SK-N-SH treated with all-trans-retinoic acid at 6 μM for 48 hours (cell line): ENCODE data around the gene MGMT.

ENCODE experiments used
- ATAC-seq: fragments of 200-7000 bp; cut with Tn5 transposase; 3 replicates; pipeline ENCODE4 v1.9.1; 2020; ENCODE audit warnings: mild to moderate bottlenecking, moderate library complexity
- ARNTL ChIP-seq: fragments of 450-650 bp; formaldehyde crosslinking; IDR thresholded peaks from 2 replicates; pipeline ENCODE4 v1.5.0; 2020; ENCODE audit warnings: low read depth, mild to moderate bottlenecking, moderate library complexity, borderline replicate concordance
- BACH2 ChIP-seq: fragments of 250-450 bp; sonication (Bioruptor Pico); IDR thresholded peaks from 2 replicates; pipeline ENCODE4 v1.9.0; 2021; ENCODE audit warnings: mild to moderate bottlenecking, borderline replicate concordance
- CREB5 ChIP-seq: fragments of 250-450 bp; sonication (Bioruptor Pico); IDR thresholded peaks from 2 replicates; pipeline ENCODE4 v1.5.1; 2020; ENCODE audit warnings: low read depth, mild to moderate bottlenecking, moderate library complexity
- CSDC2 ChIP-seq: fragments of 250-450 bp; sonication (Bioruptor Pico); IDR thresholded peaks from 2 replicates; pipeline ENCODE4 v1.5.0; 2020; ENCODE audit warnings: mild to moderate bottlenecking, moderate library complexity
- CSRNP3 ChIP-seq: fragments of 250-450 bp; sonication (Bioruptor Pico); IDR thresholded peaks from 2 replicates; pipeline ENCODE4 v1.5.1; 2021; ENCODE audit warnings: mild to moderate bottlenecking, moderate library complexity
- ESRRG ChIP-seq: fragments of 250-450 bp; sonication (Bioruptor Pico); IDR thresholded peaks from 2 replicates; pipeline ENCODE4 v1.6.1; 2021; ENCODE audit warnings: mild to moderate bottlenecking
- GLIS3 ChIP-seq: fragments of 250-450 bp; sonication (Bioruptor Pico); IDR thresholded peaks from 2 replicates; pipeline ENCODE4 v1.5.0; 2020; ENCODE audit warnings: mild to moderate bottlenecking, moderate library complexity
- ISL1 ChIP-seq: fragments of 250-450 bp; sonication (Bioruptor Pico); IDR thresholded peaks from 2 replicates; pipeline ENCODE4 v2.1.2; 2022; ENCODE audit warnings: mild to moderate bottlenecking, moderate library complexity
- OSR1 ChIP-seq: fragments of 250-450 bp; sonication (Bioruptor Pico); IDR thresholded peaks from 2 replicates; pipeline ENCODE4 v1.8.0; 2022; ENCODE audit warnings: moderate library complexity, mild to moderate bottlenecking, inconsistent platforms
- PATZ1 ChIP-seq: fragments of 250-450 bp; sonication (Bioruptor Pico); IDR thresholded peaks from 2 replicates; pipeline ENCODE4 v1.8.0; 2020; ENCODE audit warnings: mild to moderate bottlenecking, moderate library complexity, borderline replicate concordance
- POU6F1 ChIP-seq: fragments of 250-450 bp; sonication (Bioruptor Pico); IDR thresholded peaks from 2 replicates; pipeline ENCODE4 v1.8.0; 2021; ENCODE audit warnings: low read depth, mild to moderate bottlenecking, moderate library complexity, borderline replicate concordance
- PPARA ChIP-seq: fragments of 250-450 bp; sonication (Bioruptor Pico); IDR thresholded peaks from 2 replicates; pipeline ENCODE4 v1.5.0; 2020; ENCODE audit warnings: mild to moderate bottlenecking, borderline replicate concordance
- RARB ChIP-seq: fragments of 250-450 bp; sonication (Bioruptor Pico); IDR thresholded peaks from 2 replicates; pipeline ENCODE4 v1.8.0; 2021; ENCODE audit warnings: mild to moderate bottlenecking, moderate library complexity
- SNAI2 ChIP-seq: fragments of 250-450 bp; sonication (Bioruptor Pico); IDR thresholded peaks from 2 replicates; pipeline ENCODE4 v1.5.0; 2020; ENCODE audit warnings: mild to moderate bottlenecking, moderate library complexity
- TCF4 ChIP-seq: fragments of 250-450 bp; sonication (Bioruptor Pico); IDR thresholded peaks from 2 replicates; pipeline ENCODE4 v1.8.0; 2021; ENCODE audit warnings: mild to moderate bottlenecking, moderate library complexity, borderline replicate concordance
- TOX ChIP-seq: fragments of 250-450 bp; sonication (Bioruptor Pico); IDR thresholded peaks from 2 replicates; pipeline ENCODE4 v1.8.0; 2021; ENCODE audit warnings: mild to moderate bottlenecking, moderate library complexity, borderline replicate concordance
- TSHZ2 ChIP-seq: fragments of 250-450 bp; sonication (Bioruptor Pico); IDR thresholded peaks from 2 replicates; pipeline ENCODE4 v1.5.0; 2020; ENCODE audit warnings: mild to moderate bottlenecking, moderate library complexity
- ZC3H10 ChIP-seq: fragments of 250-450 bp; sonication (Bioruptor Pico); IDR thresholded peaks from 2 replicates; pipeline ENCODE4 v1.5.1; 2021; ENCODE audit warnings: mild to moderate bottlenecking, moderate library complexity
- ZFP3 ChIP-seq: fragments of 250-450 bp; sonication (Bioruptor Pico); IDR thresholded peaks from 2 replicates; pipeline ENCODE4 v1.5.0; 2020; ENCODE audit warnings: mild to moderate bottlenecking, moderate library complexity
- ZFP30 ChIP-seq: fragments of 450-650 bp; formaldehyde crosslinking; IDR thresholded peaks from 2 replicates; pipeline ENCODE4 v1.5.0; 2022; ENCODE audit warnings: mild to moderate bottlenecking, moderate library complexity
- ZNF565 ChIP-seq: fragments of 450-650 bp; formaldehyde crosslinking; conservative IDR thresholded peaks from 2 replicates; pipeline ENCODE4 v1.5.0; 2020; ENCODE audit warnings: low read depth, mild to moderate bottlenecking, moderate library complexity
- ZNF70 ChIP-seq: fragments of 450-650 bp; formaldehyde crosslinking; IDR thresholded peaks from 2 replicates; pipeline ENCODE4 v1.5.0; 2020; ENCODE audit warnings: mild to moderate bottlenecking, moderate library complexity

Gene MGMT

GRCh38 chr10:129718548-129719414 lies 251.7 kb downstream of the MGMT start:
- TF ChIP-seq TSHZ2 (no peak), ZNF565 (CRISPR knock-in tag) (no peak), CSRNP3 (CRISPR knock-in tag) (no peak), PATZ1 (CRISPR knock-in tag) (no peak), POU6F1 (no peak), SNAI2 (CRISPR knock-in tag) (no peak), RARB (CRISPR knock-in tag) (no peak), PPARA (no peak), ISL1 (CRISPR knock-in tag) (no peak), CREB5 (no peak), ZFP3 (CRISPR knock-in tag) (no peak), CSDC2 (CRISPR knock-in tag) (no peak), OSR1 (no peak), ZC3H10 (CRISPR knock-in tag) (no peak), ARNTL (CRISPR knock-in tag) (no peak), ZNF70 (CRISPR knock-in tag) (no peak)

GRCh38 chr10:129719415-129719739 lies 252.3 kb downstream of the MGMT start:
- TF ChIP-seq BACH2 (CRISPR knock-in tag) = no peak
- TF ChIP-seq GLIS3 (CRISPR knock-in tag) = no peak
- no peak for TF ChIP-seq ZNF565 (CRISPR knock-in tag)
- TF ChIP-seq CREB5 = no peak
- ATAC-seq = no peak

More at GRCh38 chr10:129718548-129719414, 251.7 kb downstream of the MGMT start:
- ATAC-seq = no peak

GRCh38 chr10:129719889-129720590 lies 253.0 kb downstream of the MGMT start:
- ATAC-seq = no peak
- TF ChIP-seq OSR1 = no peak
- no peak for TF ChIP-seq SNAI2 (CRISPR knock-in tag)
- no peak for TF ChIP-seq PPARA
- no peak for TF ChIP-seq ESRRG (CRISPR knock-in tag)
- TF ChIP-seq TCF4 = no peak
- TF ChIP-seq CSDC2 (CRISPR knock-in tag) = no peak
- no peak for TF ChIP-seq ISL1 (CRISPR knock-in tag)
- no peak for TF ChIP-seq ZFP30
- TF ChIP-seq BACH2 (CRISPR knock-in tag) = no peak
- no peak for TF ChIP-seq POU6F1
- TF ChIP-seq RARB (CRISPR knock-in tag) = no peak
- no peak for TF ChIP-seq TOX
- no peak for TF ChIP-seq ZFP3 (CRISPR knock-in tag)
- no peak for TF ChIP-seq ARNTL (CRISPR knock-in tag)
- no peak for TF ChIP-seq CSRNP3 (CRISPR knock-in tag)
- TF ChIP-seq ZC3H10 (CRISPR knock-in tag) = no peak
